ENCODE results near the gene ELL. TPM values are rescaled to one million over a fixed set of nuclear protein-coding genes. Genes with fewer than 3 reads are reported as not detected.
"Not testable (repeated sequence)": the region's sequence is repeated elsewhere in the genome, so short reads cannot be mapped to it uniquely, and the experiment has no call there.

ELL gene
- total and polyA plus RNA-seq, 2 donors from 2014 or later, result 5.7 to 25.2 TPM

DNA sequence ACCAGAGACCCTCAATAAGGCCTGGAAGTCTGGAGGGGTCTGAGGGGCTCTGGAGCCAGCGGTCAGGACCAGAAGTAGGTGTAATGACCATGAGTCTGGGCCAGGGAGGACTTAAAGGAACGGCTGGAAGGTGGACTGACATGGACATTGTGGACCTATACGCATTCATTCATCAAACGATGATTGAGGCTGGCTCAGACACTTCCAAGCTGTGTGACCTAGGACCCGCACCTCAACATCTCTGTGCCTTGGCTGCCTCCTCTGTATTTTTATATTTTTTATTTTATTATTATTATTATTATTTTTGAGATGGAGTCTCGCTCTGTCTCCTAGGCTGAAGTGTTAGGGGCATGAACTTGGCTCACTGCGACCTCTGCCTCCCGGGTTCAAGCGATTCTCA, 115.1 kb downstream of the ELL start:
- FAIRE-seq, result no peak
- Histone ChIP-seq H3K4me3 (ENCODE audit: low read length in 3 of 3) (no peak overlapping the region), H3K9me3 (ENCODE audit: control insufficient read depth in 2 of 3, insufficient read depth in 1 of 3, low read length in 3 of 3) (no peaks in the 10 kb centered on the region), H3K27me3 (ENCODE audit: control insufficient read depth, insufficient read depth, low read length) (no peaks in the 10 kb centered on the region), H3K4me1 (ENCODE audit: control insufficient read depth in 2 of 3, insufficient read depth in 2 of 3, low read depth in 1 of 3, low read length in 3 of 3) (peaks cover 0 to 9% (median 0%) of the 10 kb centered on the region in 3 donors), H3K9ac (ENCODE audit: low read length in 3 of 3) (no peak overlapping the region), H3K27ac (ENCODE audit: low read depth in 2 of 2, low read length in 2 of 2) (no peak overlapping the region), H3K36me3 (ENCODE audit: control insufficient read depth in 2 of 3, insufficient read depth in 3 of 3, low read length in 3 of 3) (no peaks in the 10 kb centered on the region)
- DNase-seq, result no peak
- TF ChIP-seq, protein P1, sequence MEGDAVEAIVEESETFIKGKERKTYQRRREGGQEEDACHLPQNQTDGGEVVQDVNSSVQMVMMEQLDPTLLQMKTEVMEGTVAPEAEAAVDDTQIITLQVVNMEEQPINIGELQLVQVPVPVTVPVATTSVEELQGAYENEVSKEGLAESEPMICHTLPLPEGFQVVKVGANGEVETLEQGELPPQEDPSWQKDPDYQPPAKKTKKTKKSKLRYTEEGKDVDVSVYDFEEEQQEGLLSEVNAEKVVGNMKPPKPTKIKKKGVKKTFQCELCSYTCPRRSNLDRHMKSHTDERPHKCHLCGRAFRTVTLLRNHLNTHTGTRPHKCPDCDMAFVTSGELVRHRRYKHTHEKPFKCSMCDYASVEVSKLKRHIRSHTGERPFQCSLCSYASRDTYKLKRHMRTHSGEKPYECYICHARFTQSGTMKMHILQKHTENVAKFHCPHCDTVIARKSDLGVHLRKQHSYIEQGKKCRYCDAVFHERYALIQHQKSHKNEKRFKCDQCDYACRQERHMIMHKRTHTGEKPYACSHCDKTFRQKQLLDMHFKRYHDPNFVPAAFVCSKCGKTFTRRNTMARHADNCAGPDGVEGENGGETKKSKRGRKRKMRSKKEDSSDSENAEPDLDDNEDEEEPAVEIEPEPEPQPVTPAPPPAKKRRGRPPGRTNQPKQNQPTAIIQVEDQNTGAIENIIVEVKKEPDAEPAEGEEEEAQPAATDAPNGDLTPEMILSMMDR (IDR thresholded peaks at IDR 0.05; ENCODE audit: borderline replicate concordance, extremely low read depth, insufficient read depth), result no peak
- intact Hi-C loops (cut with DNase I), result loop anchor here (10.0 kb wide), 2 partner anchors 62 to 132 kb away; partner anchors contain the start of genes IQCN and PGPEP1

DNA sequence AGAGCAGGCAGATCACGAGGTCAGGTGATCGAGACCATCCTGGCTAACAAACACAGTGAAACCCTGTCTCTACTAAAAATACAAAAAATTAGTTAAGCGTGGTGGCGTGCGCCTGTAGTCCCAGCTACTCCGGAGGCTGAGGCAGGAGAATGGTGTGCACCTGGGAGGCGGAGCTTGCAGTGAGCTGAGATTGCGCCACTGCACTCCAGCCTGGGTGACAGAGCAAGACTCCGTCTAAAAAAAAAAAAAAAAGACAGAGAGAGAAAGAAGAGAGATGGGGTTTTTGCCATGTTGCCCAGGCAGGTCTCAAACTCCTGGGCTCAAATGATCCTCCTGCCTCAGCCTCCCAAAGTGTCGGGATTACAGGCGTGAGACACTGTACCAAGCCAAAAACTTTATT, 116.1 kb downstream of the ELL start:
- peaks cover 0 to 11% (median 0%) of the 10 kb centered on the region in 3 donors for H3K4me1 ChIP-seq (ENCODE audit: control insufficient read depth in 2 of 3, insufficient read depth in 2 of 3, low read depth in 1 of 3, low read length in 3 of 3)
- not testable (repeated sequence) for FAIRE-seq; H3K27ac ChIP-seq (ENCODE audit: low read depth in 2 of 2, low read length in 2 of 2); H3K36me3 ChIP-seq (ENCODE audit: control insufficient read depth in 2 of 3, insufficient read depth in 3 of 3, low read length in 3 of 3); H3K9me3 ChIP-seq (ENCODE audit: control insufficient read depth in 2 of 3, insufficient read depth in 1 of 3, low read length in 3 of 3); H3K4me3 ChIP-seq (ENCODE audit: low read length in 3 of 3); H3K27me3 ChIP-seq (ENCODE audit: control insufficient read depth, insufficient read depth, low read length); H3K9ac ChIP-seq (ENCODE audit: low read length in 3 of 3); DNase-seq
- intact Hi-C loops (cut with DNase I), result loop anchor here (10.0 kb wide), 2 partner anchors 61 to 131 kb away; partner anchors contain the start of genes IQCN and PGPEP1

DNA sequence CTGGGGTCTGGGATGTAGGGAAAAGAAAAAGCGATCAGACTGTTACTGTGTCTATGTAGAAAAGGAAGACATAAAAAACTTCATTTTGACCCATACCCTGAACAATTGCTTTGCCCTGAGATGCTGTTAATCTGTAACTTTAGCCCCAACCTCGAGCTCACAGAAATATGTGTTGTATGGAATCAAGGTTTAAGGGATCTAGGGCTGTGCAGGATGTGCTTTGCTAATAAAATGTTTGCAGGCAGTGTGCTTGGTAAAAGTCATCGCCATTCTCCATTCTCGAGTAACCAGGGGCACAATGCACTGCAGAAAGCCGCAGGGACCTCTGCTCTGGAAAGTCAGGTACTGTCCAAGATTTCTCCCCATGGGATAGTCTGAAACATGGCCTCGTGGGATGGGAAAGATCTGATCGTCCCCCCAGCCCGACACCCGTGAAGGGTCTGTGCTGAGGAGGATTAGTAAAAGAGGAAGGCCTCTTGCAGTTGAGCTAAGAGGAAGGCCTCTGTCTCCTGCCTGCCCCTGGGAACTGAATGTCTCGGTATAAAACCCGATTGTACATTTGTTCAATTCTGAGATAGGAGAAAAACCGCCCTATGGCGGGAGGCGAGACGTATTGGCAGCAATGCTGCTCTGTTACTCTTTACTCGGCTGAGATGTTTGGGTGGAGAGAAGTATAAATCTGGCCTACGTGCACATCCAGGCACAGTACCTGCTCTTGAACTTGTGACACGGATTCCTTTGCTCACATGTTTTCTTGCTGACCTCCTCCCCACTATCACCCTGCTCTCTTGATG, 119.2 kb downstream of the ELL start:
- Histone ChIP-seq H3K27ac (ENCODE audit: low read depth in 2 of 2, low read length in 2 of 2) (peak overlapping the region; percentile 74 to 83), H3K4me1 (ENCODE audit: control insufficient read depth in 2 of 3, insufficient read depth in 2 of 3, low read depth in 1 of 3, low read length in 3 of 3) (peaks cover 0 to 13% (median 0%) of the 10 kb centered on the region in 3 donors), H3K4me3 (ENCODE audit: low read length in 3 of 3) (peak overlapping the region in 1 of 3 donors; percentile 44), H3K9ac (ENCODE audit: low read length in 3 of 3) (peak overlapping the region in 1 of 3 donors; percentile 26)
- H3K27me3 ChIP-seq (ENCODE audit: control insufficient read depth, insufficient read depth, low read length); FAIRE-seq; DNase-seq; H3K36me3 ChIP-seq (ENCODE audit: control insufficient read depth in 2 of 3, insufficient read depth in 3 of 3, low read length in 3 of 3); H3K9me3 ChIP-seq (ENCODE audit: control insufficient read depth in 2 of 3, insufficient read depth in 1 of 3, low read length in 3 of 3): not testable (repeated sequence)
- intact Hi-C loops (cut with DNase I), result loop anchor here (10.0 kb wide), 2 partner anchors 58 to 128 kb away; partner anchors contain the start of genes IQCN and PGPEP1

DNA sequence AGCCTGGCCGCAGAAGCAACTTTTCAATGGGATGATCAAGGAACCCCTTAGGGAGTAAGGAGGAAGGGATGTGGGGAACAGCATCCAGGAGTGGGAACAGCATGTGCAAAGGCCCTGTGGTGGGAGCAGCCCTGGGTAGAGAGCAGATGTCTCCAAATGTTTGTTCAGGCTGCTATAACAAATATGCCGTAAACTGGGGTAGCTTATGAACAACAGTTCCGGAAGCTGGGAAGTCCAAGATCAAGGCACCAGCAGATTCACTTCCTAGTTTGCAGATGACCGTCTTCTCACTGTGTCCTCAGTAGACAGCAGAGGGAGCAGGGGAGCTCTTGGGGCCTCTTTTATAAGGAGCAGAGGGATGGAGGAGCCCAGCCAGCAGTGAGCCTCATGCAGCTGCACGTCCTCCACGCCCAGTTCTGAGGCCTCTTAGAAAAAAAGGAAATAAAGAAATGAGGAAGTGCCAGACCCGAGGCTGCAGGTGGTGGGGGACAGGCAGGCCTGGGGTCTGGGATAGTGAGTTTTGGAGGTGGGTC, 120.2 kb downstream of the ELL start:
- Histone ChIP-seq H3K36me3 (ENCODE audit: control insufficient read depth in 2 of 3, insufficient read depth in 3 of 3, low read length in 3 of 3) (no peaks in the 10 kb centered on the region), H3K9me3 (ENCODE audit: control insufficient read depth in 2 of 3, insufficient read depth in 1 of 3, low read length in 3 of 3) (no peaks in the 10 kb centered on the region), H3K9ac (ENCODE audit: low read length in 3 of 3) (no peak overlapping the region), H3K4me1 (ENCODE audit: control insufficient read depth in 2 of 3, insufficient read depth in 2 of 3, low read depth in 1 of 3, low read length in 3 of 3) (peaks cover 0 to 19% (median 0%) of the 10 kb centered on the region in 3 donors), H3K27me3 (ENCODE audit: control insufficient read depth, insufficient read depth, low read length) (no peaks in the 10 kb centered on the region), H3K27ac (ENCODE audit: low read depth in 2 of 2, low read length in 2 of 2) (peak overlapping the region; percentile 74 to 83), H3K4me3 (ENCODE audit: low read length in 3 of 3) (no peak overlapping the region)
- peak; percentile 61 to 80 (median 72) for DNase-seq
- intact Hi-C loops (cut with DNase I), result loop anchor here (10.0 kb wide), 2 partner anchors 57 to 127 kb away; partner anchors contain the start of genes IQCN and PGPEP1
- FAIRE-seq, result no peak
- TF ChIP-seq, protein P1 (IDR thresholded peaks at IDR 0.05; ENCODE audit: borderline replicate concordance, extremely low read depth, insufficient read depth), result peak; percentile 23

All from kidney (tissue), 14 donors.